ENCODE measurements around the gene LRFN3. TPM values are rescaled to one million over a fixed set of nuclear protein-coding genes. Genes with fewer than 3 reads are reported as not detected.
"Not testable (repeated sequence)": the region's sequence is repeated elsewhere in the genome, so short reads cannot be mapped to it uniquely, and the experiment has no call there.

Gene LRFN3
- total and polyA plus RNA-seq, 4 experiments from 2014 or later, result 0.45 to 16.3 (median 9.0) TPM

DNA sequence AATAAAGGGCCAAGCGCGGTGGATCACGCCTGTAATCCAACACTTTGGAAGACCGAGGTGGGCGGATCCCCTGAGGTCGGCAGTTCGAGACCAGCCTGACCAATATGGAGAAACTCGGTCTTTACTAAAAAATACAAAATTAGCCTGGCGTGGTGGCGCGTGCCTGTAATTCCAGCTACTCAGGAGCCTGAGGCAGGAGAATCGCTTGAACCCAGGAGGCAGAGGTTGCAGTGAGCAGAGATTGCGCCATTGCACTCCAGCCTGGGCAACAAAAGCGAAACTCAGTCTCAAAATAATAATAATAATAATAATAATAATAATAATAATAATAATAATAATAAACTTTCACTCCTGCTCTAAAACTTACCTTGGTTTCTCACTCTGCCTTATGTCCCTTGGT is 25.8 kb upstream of the LRFN3 start:
- H3K4me3 ChIP-seq (ENCODE audit: low read length in 2 of 2); H3K9me3 Mint-ChIP-seq; H3K27me3 ChIP-seq (ENCODE audit: insufficient read depth, low read length); H3K9me3 ChIP-seq (ENCODE audit: control insufficient read depth in 1 of 2, low read length in 2 of 2); H3K27ac ChIP-seq (ENCODE audit: low read depth, low read length); CTCF ChIA-PET (ENCODE audit: partially characterized antibody); POLR2A ChIA-PET (ENCODE audit: partially characterized antibody); H3K4me3 Mint-ChIP-seq; DNase-seq; H3K36me3 Mint-ChIP-seq; H3K36me3 ChIP-seq (ENCODE audit: insufficient read depth, low read length); intact Hi-C loops (cut with micrococcal nuclease); H3K27me3 Mint-ChIP-seq: not testable (repeated sequence)
- Mint-ChIP-seq H3K4me1 (peaks cover 5 to 23% (median 9%) of the 10 kb centered on the region in 4 donors), H3K27ac (peak overlapping the region in 1 of 7 donors; percentile 27)
- peaks cover 12% of the 10 kb centered on the region for H3K4me1 ChIP-seq (ENCODE audit: insufficient read depth, low read length)

DNA sequence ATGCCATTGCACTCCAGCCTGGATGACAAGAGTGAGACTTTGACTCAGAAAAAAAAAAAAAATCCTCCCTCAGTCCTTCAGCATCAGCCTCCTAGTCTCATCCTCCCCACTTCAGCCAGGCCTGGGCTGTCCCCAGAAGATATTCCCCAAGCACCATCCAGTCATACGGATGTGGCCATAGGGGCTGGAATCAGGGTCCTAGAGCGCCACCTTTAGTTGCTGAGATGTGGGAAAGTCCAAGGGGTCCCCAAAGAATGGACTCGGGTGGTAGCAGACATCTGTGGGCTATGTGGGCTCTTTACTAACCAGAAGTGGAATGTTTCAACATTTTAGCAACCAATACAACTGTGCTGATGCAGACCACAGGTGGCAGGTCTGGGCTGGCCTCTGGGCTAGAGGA is 25.0 kb upstream of the LRFN3 start:
- Mint-ChIP-seq H3K27ac (no peak overlapping the region), H3K4me1 (peaks cover 5 to 23% (median 9%) of the 10 kb centered on the region in 4 donors), H3K36me3 (no peaks in the 10 kb centered on the region), H3K4me3 (no peak overlapping the region), H3K9me3 (no peaks in the 10 kb centered on the region), H3K27me3 (no peaks in the 10 kb centered on the region)
- Histone ChIP-seq H3K27me3 (ENCODE audit: insufficient read depth, low read length) (no peaks in the 10 kb centered on the region), H3K9me3 (ENCODE audit: control insufficient read depth in 1 of 2, low read length in 2 of 2) (no peaks in the 10 kb centered on the region), H3K27ac (ENCODE audit: low read depth, low read length) (no peak overlapping the region), H3K4me1 (ENCODE audit: insufficient read depth, low read length) (peaks cover 12% of the 10 kb centered on the region), H3K36me3 (ENCODE audit: insufficient read depth, low read length) (no peaks in the 10 kb centered on the region), H3K4me3 (ENCODE audit: low read length in 2 of 2) (no peak overlapping the region)
- ChIA-PET CTCF (ENCODE audit: partially characterized antibody) (interaction anchor here (1.2 kb wide), 1 partner anchor 11 kb away, joined by 3 read pairs; no protein-coding TSS in a partner anchor), POLR2A (ENCODE audit: partially characterized antibody) (interaction anchor here (0.6 to 1.1 kb wide), 2 partner anchors 7 to 10 kb away, joined by 3 to 4 read pairs; no protein-coding TSS in a partner anchor)
- DNase-seq, result no peak
- intact Hi-C loops (cut with micrococcal nuclease), result no loop called here

DNA sequence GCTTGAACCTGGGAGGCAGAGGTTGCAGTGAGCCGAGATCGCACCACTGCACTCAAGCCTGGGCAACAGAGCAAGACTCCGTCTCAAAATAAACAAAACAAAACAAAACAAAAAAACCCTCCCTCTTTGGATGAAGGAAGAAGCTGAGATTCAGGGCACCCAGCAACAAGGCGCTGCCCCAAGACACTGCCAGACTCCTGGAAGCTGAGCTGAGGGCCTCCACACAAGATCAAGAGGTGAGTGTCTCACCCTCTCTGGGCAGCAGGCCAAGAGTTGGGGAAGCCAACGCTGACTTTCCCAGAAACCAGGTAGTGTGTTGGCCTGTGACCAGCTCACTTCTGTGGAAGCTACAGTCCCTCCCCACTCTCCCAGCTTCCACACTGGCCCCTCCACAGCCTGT is 24.4 kb upstream of the LRFN3 start:
- peaks cover 12% of the 10 kb centered on the region for H3K4me1 ChIP-seq (ENCODE audit: insufficient read depth, low read length)
- peaks cover 5 to 22% (median 9%) of the 10 kb centered on the region in 4 donors for H3K4me1 Mint-ChIP-seq
- CTCF ChIA-PET (ENCODE audit: partially characterized antibody), result interaction anchor here (1.2 to 1.6 kb wide), 2 partner anchors 10 to 29 kb away, joined by 3 to 7 read pairs; no protein-coding TSS in a partner anchor
- H3K27ac ChIP-seq (ENCODE audit: low read depth, low read length), result no peak overlapping the region
- H3K4me3 ChIP-seq (ENCODE audit: low read length in 2 of 2), result no peak overlapping the region
- no peaks in the 10 kb centered on the region for H3K27me3 Mint-ChIP-seq
- H3K36me3 Mint-ChIP-seq, result no peaks in the 10 kb centered on the region
- no peaks in the 10 kb centered on the region for H3K9me3 ChIP-seq (ENCODE audit: control insufficient read depth in 1 of 2, low read length in 2 of 2)
- no peak for DNase-seq
- H3K36me3 ChIP-seq (ENCODE audit: insufficient read depth, low read length), result no peaks in the 10 kb centered on the region
- intact Hi-C loops (cut with micrococcal nuclease), result no loop called here
- H3K27ac Mint-ChIP-seq, result peak overlapping the region in 1 of 7 donors; percentile 74
- H3K27me3 ChIP-seq (ENCODE audit: insufficient read depth, low read length), result no peaks in the 10 kb centered on the region
- H3K9me3 Mint-ChIP-seq, result no peaks in the 10 kb centered on the region
- no peak overlapping the region for H3K4me3 Mint-ChIP-seq
- POLR2A ChIA-PET (ENCODE audit: partially characterized antibody), result interaction anchor here (0.6 to 1.3 kb wide), 4 partner anchors 8 to 19 kb away, joined by 3 to 4 read pairs (median 3); partner anchors contain the start of gene NFKBID

DNA sequence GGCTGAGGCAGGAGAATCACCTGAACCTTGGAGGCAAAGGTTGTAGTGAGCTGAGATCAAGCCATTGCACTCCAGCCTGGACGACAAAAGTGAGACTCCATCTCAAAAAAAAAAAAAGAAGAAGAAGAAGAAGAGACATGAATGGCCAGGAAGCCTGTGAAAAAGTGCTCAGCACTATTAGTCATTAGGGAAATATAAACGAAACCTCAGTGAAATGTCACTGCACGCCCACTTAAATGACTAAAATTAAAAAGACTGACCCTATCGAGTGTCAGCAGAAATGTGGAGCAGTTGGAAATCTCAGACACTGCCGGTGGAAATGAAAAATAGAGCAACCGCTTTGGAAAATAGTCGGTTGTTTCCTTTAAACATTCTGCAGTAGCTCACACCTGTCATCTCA is 22.6 kb upstream of the LRFN3 start:
- Mint-ChIP-seq H3K4me3 (no peak overlapping the region), H3K4me1 (peaks cover 3 to 18% (median 6%) of the 10 kb centered on the region in 4 donors), H3K27ac (peak overlapping the region in 1 of 7 donors; percentile 36), H3K27me3 (no peaks in the 10 kb centered on the region), H3K36me3 (no peaks in the 10 kb centered on the region), H3K9me3 (no peaks in the 10 kb centered on the region)
- Histone ChIP-seq H3K9me3 (ENCODE audit: control insufficient read depth in 1 of 2, low read length in 2 of 2) (no peaks in the 10 kb centered on the region), H3K4me3 (ENCODE audit: low read length in 2 of 2) (no peak overlapping the region), H3K27ac (ENCODE audit: low read depth, low read length) (no peak overlapping the region), H3K27me3 (ENCODE audit: insufficient read depth, low read length) (no peaks in the 10 kb centered on the region), H3K36me3 (ENCODE audit: insufficient read depth, low read length) (no peaks in the 10 kb centered on the region), H3K4me1 (ENCODE audit: insufficient read depth, low read length) (peaks cover 12% of the 10 kb centered on the region)
- intact Hi-C loops (cut with micrococcal nuclease), result no loop called here
- POLR2A ChIA-PET (ENCODE audit: partially characterized antibody), result no interaction called here
- DNase-seq, result no peak
- CTCF ChIA-PET (ENCODE audit: partially characterized antibody), result no interaction called here

DNA sequence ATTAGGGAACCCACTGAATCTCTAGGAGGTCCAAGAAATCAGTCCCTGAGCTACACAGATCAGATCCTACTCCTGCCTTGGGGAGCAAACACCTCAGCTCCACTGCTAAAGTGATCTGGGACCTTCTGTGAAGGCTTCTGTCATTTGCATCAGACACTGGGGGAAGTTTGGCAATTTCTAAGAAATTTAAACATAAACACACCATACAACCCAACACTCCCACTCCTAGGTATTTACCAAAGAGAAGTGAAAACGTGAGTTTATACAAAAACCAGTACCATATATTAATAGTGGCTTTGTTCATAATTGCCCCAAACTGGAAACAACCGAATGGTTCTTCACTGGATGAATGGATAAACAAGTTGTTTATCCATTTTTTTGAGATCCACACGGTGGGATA is 20.7 kb upstream of the LRFN3 start:
- no peaks in the 10 kb centered on the region for H3K27me3 Mint-ChIP-seq
- Histone ChIP-seq H3K36me3 (ENCODE audit: insufficient read depth, low read length) (no peaks in the 10 kb centered on the region), H3K4me1 (ENCODE audit: insufficient read depth, low read length) (peaks cover 8% of the 10 kb centered on the region), H3K4me3 (ENCODE audit: low read length in 2 of 2) (no peak overlapping the region), H3K27ac (ENCODE audit: low read depth, low read length) (no peak overlapping the region), H3K9me3 (ENCODE audit: control insufficient read depth in 1 of 2, low read length in 2 of 2) (no peaks in the 10 kb centered on the region), H3K27me3 (ENCODE audit: insufficient read depth, low read length) (no peaks in the 10 kb centered on the region)
- ChIA-PET CTCF (ENCODE audit: partially characterized antibody) (no interaction called here), POLR2A (ENCODE audit: partially characterized antibody) (interaction anchor here (0.9 kb wide), 1 partner anchor 12 kb away, joined by 3 read pairs; no protein-coding TSS in a partner anchor)
- H3K4me1 Mint-ChIP-seq, result peaks cover 0 to 10% (median 2%) of the 10 kb centered on the region in 4 donors
- no peaks in the 10 kb centered on the region for H3K9me3 Mint-ChIP-seq
- no peak overlapping the region for H3K4me3 Mint-ChIP-seq
- H3K27ac Mint-ChIP-seq, result no peak overlapping the region
- no peaks in the 10 kb centered on the region for H3K36me3 Mint-ChIP-seq
- intact Hi-C loops (cut with micrococcal nuclease), result no loop called here
- DNase-seq, result no peak

DNA sequence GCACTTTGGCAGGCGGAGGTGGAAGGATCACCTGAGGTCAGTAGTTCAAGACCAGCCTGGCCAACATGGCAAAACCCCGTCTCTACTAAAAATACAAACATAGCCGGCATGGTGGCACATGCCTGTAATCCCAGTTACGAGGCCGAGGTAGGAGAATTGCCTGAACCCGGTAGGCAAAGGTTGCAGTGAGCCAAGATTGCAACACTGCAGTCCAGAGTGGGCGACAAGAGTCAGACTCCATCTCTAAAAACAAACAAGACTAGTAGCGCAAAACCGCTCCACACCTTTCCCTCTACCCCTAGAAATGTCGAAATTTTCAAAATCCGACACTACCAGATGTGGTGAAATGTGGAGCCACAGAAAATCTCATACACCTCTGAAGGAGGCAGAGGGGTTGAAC is 16.9 kb upstream of the LRFN3 start:
- intact Hi-C loops (cut with micrococcal nuclease), result no loop called here
- no peaks in the 10 kb centered on the region for H3K9me3 ChIP-seq (ENCODE audit: control insufficient read depth in 1 of 2, low read length in 2 of 2)
- Mint-ChIP-seq H3K36me3 (no peaks in the 10 kb centered on the region), H3K27ac (no peak overlapping the region), H3K4me3 (no peak overlapping the region), H3K4me1 (no peaks in the 10 kb centered on the region), H3K9me3 (no peaks in the 10 kb centered on the region), H3K27me3 (no peaks in the 10 kb centered on the region)
- POLR2A ChIA-PET (ENCODE audit: partially characterized antibody), result no interaction called here
- H3K27ac ChIP-seq (ENCODE audit: low read depth, low read length), result no peak overlapping the region
- no peak overlapping the region for H3K4me3 ChIP-seq (ENCODE audit: low read length in 2 of 2)
- CTCF ChIA-PET (ENCODE audit: partially characterized antibody), result no interaction called here
- H3K36me3 ChIP-seq (ENCODE audit: insufficient read depth, low read length), result no peaks in the 10 kb centered on the region
- DNase-seq, result no peak
- H3K4me1 ChIP-seq (ENCODE audit: insufficient read depth, low read length), result no peaks in the 10 kb centered on the region
- H3K27me3 ChIP-seq (ENCODE audit: insufficient read depth, low read length), result no peaks in the 10 kb centered on the region

DNA sequence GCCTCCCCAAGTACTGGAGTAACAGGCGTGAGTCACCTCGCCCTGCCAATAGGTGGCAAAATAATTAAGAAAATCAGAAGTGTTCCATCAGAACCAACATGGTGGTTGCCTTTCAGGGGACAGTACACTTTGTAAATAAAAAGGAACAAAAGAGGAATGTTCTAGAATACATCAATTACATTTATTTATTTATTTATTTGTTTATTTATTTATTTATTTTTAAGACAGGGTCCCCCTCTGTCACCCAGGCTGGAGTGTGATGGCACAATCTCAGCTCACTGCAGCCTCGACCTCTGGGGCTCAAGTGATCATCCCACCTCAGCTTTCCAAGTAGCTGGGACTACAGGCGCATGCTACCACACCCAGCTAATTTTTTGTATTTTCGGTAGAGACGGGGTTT is 15.2 kb upstream of the LRFN3 start:
- H3K9me3 Mint-ChIP-seq, result peaks cover 0 to 11% (median 6%) of the 10 kb centered on the region in 8 donors
- intact Hi-C loops (cut with micrococcal nuclease), result no loop called here
- no peak overlapping the region for H3K4me3 ChIP-seq (ENCODE audit: low read length in 2 of 2)
- H3K4me3 Mint-ChIP-seq, result no peak overlapping the region
- no peaks in the 10 kb centered on the region for H3K36me3 ChIP-seq (ENCODE audit: insufficient read depth, low read length)
- H3K36me3 Mint-ChIP-seq, result peaks cover 0 to 11% of the 10 kb centered on the region in 2 donors
- no peak for DNase-seq
- ChIA-PET POLR2A (ENCODE audit: partially characterized antibody) (interaction anchor here (0.9 kb wide), 1 partner anchor 20 kb away, joined by 5 read pairs; the partner anchor contains the start of gene NFKBID), CTCF (ENCODE audit: partially characterized antibody) (interaction anchor here (1.2 kb wide), 1 partner anchor 37 kb away, joined by 3 read pairs; no protein-coding TSS in a partner anchor)
- H3K4me1 ChIP-seq (ENCODE audit: insufficient read depth, low read length), result no peaks in the 10 kb centered on the region
- H3K4me1 Mint-ChIP-seq, result peaks cover 0 to 2% (median 0%) of the 10 kb centered on the region in 4 donors
- no peak overlapping the region for H3K27ac ChIP-seq (ENCODE audit: low read depth, low read length)
- H3K27ac Mint-ChIP-seq, result no peak overlapping the region
- H3K27me3 Mint-ChIP-seq, result no peaks in the 10 kb centered on the region
- no peaks in the 10 kb centered on the region for H3K9me3 ChIP-seq (ENCODE audit: control insufficient read depth in 1 of 2, low read length in 2 of 2)
- H3K27me3 ChIP-seq (ENCODE audit: insufficient read depth, low read length), result no peaks in the 10 kb centered on the region

Measured in CD4-positive, alpha-beta memory T cell (primary cell).